ENCODE measurements around the gene AHR. TPM values are rescaled to one million over a fixed set of nuclear protein-coding genes. Genes with fewer than 3 reads are reported as not detected.

Gene AHR
- total and polyA plus RNA-seq, 2 experiments from 2014 or later = 10.6 to 69.8 TPM

GRCh38 chr7:17289074-17289645 is 9.3 kb upstream of the AHR start:
- Histone ChIP-seq H4K20me1 (ENCODE audit: insufficient read depth, poor library complexity, severe bottlenecking) (no peaks in the 10 kb centered on the region), H2AFZ (no peak overlapping the region), H3K27ac (no peak overlapping the region), H3K36me3 (replicated peaks; ENCODE audit: insufficient read depth, low read depth) (no peaks in the 10 kb centered on the region), H3K4me1 (ENCODE audit: insufficient read depth) (no peaks in the 10 kb centered on the region), H3K4me2 (no peak overlapping the region), H3K9me3 (ENCODE audit: low read depth) (no peaks in the 10 kb centered on the region), H3K9me2 (replicated peaks; ENCODE audit: insufficient read depth) (no peaks in the 10 kb centered on the region), H3K79me2 (no peaks in the 10 kb centered on the region), H3K27me3 (no peaks in the 10 kb centered on the region), H3K4me3 (no peak overlapping the region)
- TF ChIP-seq CTCF (IDR thresholded peaks at IDR 0.05; ENCODE audit: poor library complexity) (no peak), EZH2 (IDR thresholded peaks at IDR 0.05; ENCODE audit: borderline replicate concordance) (no peak), EZH2phosphoT487 (IDR thresholded peaks at IDR 0.05; ENCODE audit: low read depth, severe bottlenecking, unreplicated experiment) (no peak)
- peak; percentile 32 for DNase-seq (ENCODE audit: low spot score)

GRCh38 chr7:17292843-17293242 is 5.6 kb upstream of the AHR start:
- Histone ChIP-seq H4K20me1 (ENCODE audit: insufficient read depth, poor library complexity, severe bottlenecking) (no peaks in the 10 kb centered on the region), H3K79me2 (no peaks in the 10 kb centered on the region), H3K27ac (no peak overlapping the region), H3K4me2 (no peak overlapping the region), H3K9me2 (replicated peaks; ENCODE audit: insufficient read depth) (no peaks in the 10 kb centered on the region), H2AFZ (no peak overlapping the region), H3K9me3 (ENCODE audit: low read depth) (no peaks in the 10 kb centered on the region), H3K27me3 (no peaks in the 10 kb centered on the region), H3K4me1 (ENCODE audit: insufficient read depth) (no peaks in the 10 kb centered on the region), H3K4me3 (no peak overlapping the region), H3K36me3 (replicated peaks; ENCODE audit: insufficient read depth, low read depth) (no peaks in the 10 kb centered on the region)
- no peak for DNase-seq (ENCODE audit: low spot score)
- WGBS (ENCODE audit: low lambda C conversion rate, missing lambda C conversion rate) = 85% methylated on average over 4 of the region's 4 CpGs
- no peak for TF ChIP-seq EZH2 (IDR thresholded peaks at IDR 0.05; ENCODE audit: borderline replicate concordance)
- TF ChIP-seq EZH2phosphoT487 (IDR thresholded peaks at IDR 0.05; ENCODE audit: low read depth, severe bottlenecking, unreplicated experiment) = no peak
- no peak for TF ChIP-seq CTCF (IDR thresholded peaks at IDR 0.05; ENCODE audit: poor library complexity)

- H3K9me2 ChIP-seq (replicated peaks; ENCODE audit: insufficient read depth) = no peaks in the 10 kb centered on the region
- no peaks in the 10 kb centered on the region for H4K20me1 ChIP-seq (ENCODE audit: insufficient read depth, poor library complexity, severe bottlenecking)
- no peak overlapping the region for H3K4me2 ChIP-seq
- no peaks in the 10 kb centered on the region for H3K9me3 ChIP-seq (ENCODE audit: low read depth)
- H3K4me1 ChIP-seq (ENCODE audit: insufficient read depth) = no peaks in the 10 kb centered on the region
- no peaks in the 10 kb centered on the region for H3K27me3 ChIP-seq
- TF ChIP-seq EZH2phosphoT487 (IDR thresholded peaks at IDR 0.05; ENCODE audit: low read depth, severe bottlenecking, unreplicated experiment) (no peak), CTCF (IDR thresholded peaks at IDR 0.05; ENCODE audit: poor library complexity) (no peak)
- H3K27ac ChIP-seq = no peak overlapping the region
- WGBS (ENCODE audit: low lambda C conversion rate, missing lambda C conversion rate) = 89% methylated on average over 2 of the region's 2 CpGs
- no peak overlapping the region for H2AFZ ChIP-seq
- H3K79me2 ChIP-seq = no peaks in the 10 kb centered on the region
- DNase-seq (ENCODE audit: low spot score) = no peak
- no peaks in the 10 kb centered on the region for H3K36me3 ChIP-seq (replicated peaks; ENCODE audit: insufficient read depth, low read depth)
- H3K4me3 ChIP-seq = no peak overlapping the region
Observed at GRCh38 chr7:17293481-17293880, 5.0 kb upstream of the AHR start.

- no peak for TF ChIP-seq EZH2phosphoT487 (IDR thresholded peaks at IDR 0.05; ENCODE audit: low read depth, severe bottlenecking, unreplicated experiment)
- TF ChIP-seq EZH2 (IDR thresholded peaks at IDR 0.05; ENCODE audit: borderline replicate concordance) = no peak
- no peak for TF ChIP-seq CTCF (IDR thresholded peaks at IDR 0.05; ENCODE audit: poor library complexity)
- no peak overlapping the region for H3K4me3 ChIP-seq
- H3K9me2 ChIP-seq (replicated peaks; ENCODE audit: insufficient read depth) = no peaks in the 10 kb centered on the region
- no peaks in the 10 kb centered on the region for H3K36me3 ChIP-seq (replicated peaks; ENCODE audit: insufficient read depth, low read depth)
- peaks cover 18% of the 10 kb centered on the region for H4K20me1 ChIP-seq (ENCODE audit: insufficient read depth, poor library complexity, severe bottlenecking)
- no peak overlapping the region for H3K4me2 ChIP-seq
- 93% methylated on average over 2 of the region's 2 CpGs for WGBS (ENCODE audit: low lambda C conversion rate, missing lambda C conversion rate)
- H3K27ac ChIP-seq = peak overlapping the region; percentile 80
- DNase-seq (ENCODE audit: low spot score) = no peak
- peak overlapping the region; percentile 93 for H2AFZ ChIP-seq
- no peaks in the 10 kb centered on the region for H3K4me1 ChIP-seq (ENCODE audit: insufficient read depth)
- H3K79me2 ChIP-seq = peaks cover 32% of the 10 kb centered on the region
- H3K27me3 ChIP-seq = no peaks in the 10 kb centered on the region
- H3K9me3 ChIP-seq (ENCODE audit: low read depth) = no peaks in the 10 kb centered on the region
Observed at GRCh38 chr7:17297243-17297642, 1.2 kb upstream of the AHR start.
